ENCODE results near the gene HOXC9. TPM values are rescaled to one million over a fixed set of nuclear protein-coding genes. Genes with fewer than 3 reads are reported as not detected.

Gene HOXC9
- total RNA-seq, 2 experiments from 2014 or later = not detected

GRCh38 chr12:53994264-53995001, 5.5 kb upstream of the HOXC9 start:
- intact Hi-C loops (cut with micrococcal nuclease) = loop anchor here (5.0 kb wide), 1 partner anchor 37 kb away; no protein-coding TSS in a partner anchor
- H3K27ac Mint-ChIP-seq = no peak overlapping the region

GRCh38 chr12:53995002-53995377, 5.0 kb upstream of the HOXC9 start:
- peak overlapping the region; percentile 74 for H3K4me3 Mint-ChIP-seq
- peak; percentile 40 for DNase-seq
- peaks cover 42% of the 10 kb centered on the region for H3K4me1 Mint-ChIP-seq (ENCODE audit: low read depth)
- CTCF ChIA-PET = no interaction called here
- peaks cover 79% of the 10 kb centered on the region for H3K27me3 Mint-ChIP-seq (ENCODE audit: low read depth)
- no peaks in the 10 kb centered on the region for H3K9me3 Mint-ChIP-seq
- intact Hi-C loops (cut with micrococcal nuclease) = loop anchor here (5.0 kb wide), 1 partner anchor 38 kb away; no protein-coding TSS in a partner anchor
- no peak overlapping the region for H3K27ac Mint-ChIP-seq
- peaks cover 2% of the 10 kb centered on the region for H3K36me3 Mint-ChIP-seq (ENCODE audit: low read depth)

More at GRCh38 chr12:53994264-53995001, 5.5 kb upstream of the HOXC9 start:
- H3K27me3 Mint-ChIP-seq (ENCODE audit: low read depth) = peaks cover 82% of the 10 kb centered on the region
- peak overlapping the region; percentile 74 for H3K4me3 Mint-ChIP-seq
- H3K36me3 Mint-ChIP-seq (ENCODE audit: low read depth) = peaks cover 2% of the 10 kb centered on the region
- DNase-seq = no peak
- peaks cover 47% of the 10 kb centered on the region for H3K4me1 Mint-ChIP-seq (ENCODE audit: low read depth)
- CTCF ChIA-PET = interaction anchor here (0.7 to 1.1 kb wide), 2 partner anchors 12 to 38 kb away, joined by 3 read pairs; partner anchors contain the start of gene HOXC5
- no peaks in the 10 kb centered on the region for H3K9me3 Mint-ChIP-seq

- intact Hi-C loops (cut with micrococcal nuclease) = loop anchor here (1.0 to 5.0 kb wide), 2 partner anchors 10 to 38 kb away; partner anchors contain the start of gene HOXC10
- Mint-ChIP-seq H3K27me3 (ENCODE audit: low read depth) (peaks cover 79% of the 10 kb centered on the region), H3K4me3 (peak overlapping the region; percentile 74), H3K27ac (no peak overlapping the region), H3K4me1 (ENCODE audit: low read depth) (peaks cover 36% of the 10 kb centered on the region), H3K36me3 (ENCODE audit: low read depth) (peaks cover 2% of the 10 kb centered on the region), H3K9me3 (no peaks in the 10 kb centered on the region)
- CTCF ChIA-PET = no interaction called here
- peak; percentile 36 for DNase-seq
These were observed 4.4 kb upstream of the HOXC9 start for GRCh38 chr12:53995378-53996239.

- peak; percentile 29 for DNase-seq
- Mint-ChIP-seq H3K9me3 (no peaks in the 10 kb centered on the region), H3K4me3 (peak overlapping the region; percentile 74), H3K36me3 (ENCODE audit: low read depth) (peaks cover 2% of the 10 kb centered on the region), H3K4me1 (ENCODE audit: low read depth) (peaks cover 36% of the 10 kb centered on the region), H3K27me3 (ENCODE audit: low read depth) (peaks cover 81% of the 10 kb centered on the region), H3K27ac (no peak overlapping the region)
- intact Hi-C loops (cut with micrococcal nuclease) = loop anchor here (1.0 to 5.0 kb wide), 2 partner anchors 11 to 39 kb away; partner anchors contain the start of gene HOXC10
- CTCF ChIA-PET = interaction anchor here (0.5 to 1.7 kb wide), 4 partner anchors 10 to 336 kb away, joined by 3 to 5 read pairs (median 3); partner anchors contain the start of gene HOXC8
These were observed 3.4 kb upstream of the HOXC9 start for GRCh38 chr12:53996240-53997203.

DNA sequence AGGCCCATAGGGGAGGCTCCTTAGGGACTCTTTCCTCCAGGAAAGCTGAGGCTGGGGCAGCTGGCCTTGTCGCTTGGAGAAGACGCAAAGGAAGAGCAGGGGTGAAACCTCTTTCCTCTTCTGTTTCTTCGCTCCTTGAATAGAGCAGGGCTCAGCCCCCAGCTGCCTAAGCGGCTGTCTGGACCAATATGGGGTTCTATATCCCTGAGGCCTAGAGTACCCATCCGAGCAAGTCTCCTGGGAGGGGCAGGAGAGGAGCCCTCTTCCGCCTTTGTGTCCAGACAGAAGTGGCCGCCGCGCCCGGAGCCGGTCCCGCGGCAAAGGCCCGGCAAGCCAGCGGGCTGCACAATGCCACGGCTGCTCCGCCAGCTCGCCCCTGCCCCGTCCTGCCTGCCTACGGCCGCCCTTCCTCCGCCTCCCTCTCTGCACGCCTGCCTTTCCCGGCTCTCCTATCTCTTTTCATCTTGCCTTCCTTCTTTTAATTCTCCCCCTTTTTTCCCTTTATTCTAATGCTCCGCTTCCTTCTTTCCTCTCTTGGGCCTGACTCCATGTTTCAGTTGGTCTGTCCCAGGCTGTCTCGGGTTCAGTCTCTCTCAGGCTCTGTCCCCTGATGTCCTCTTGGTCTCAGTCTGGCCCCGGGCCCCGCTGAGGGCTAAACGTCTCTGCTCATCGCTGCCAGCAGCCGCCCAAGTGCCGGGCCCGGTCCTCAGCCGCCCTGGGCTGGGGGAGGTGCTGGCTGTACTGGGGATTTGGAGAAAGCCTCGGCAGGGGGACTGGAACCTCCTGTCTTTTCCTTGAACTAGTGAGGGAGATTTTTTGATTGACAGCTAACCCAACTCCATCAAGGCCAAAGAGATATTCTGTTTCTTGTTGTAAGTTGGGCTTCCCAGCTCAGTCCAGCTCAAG, 2.5 kb upstream of the HOXC9 start:
- Mint-ChIP-seq H3K4me3 (no peak overlapping the region), H3K27ac (no peak overlapping the region), H3K4me1 (ENCODE audit: low read depth) (peaks cover 37% of the 10 kb centered on the region), H3K36me3 (ENCODE audit: low read depth) (peaks cover 2% of the 10 kb centered on the region), H3K27me3 (ENCODE audit: low read depth) (peaks cover 81% of the 10 kb centered on the region), H3K9me3 (no peaks in the 10 kb centered on the region)
- intact Hi-C loops (cut with micrococcal nuclease) = loop anchor here (5.0 kb wide), 1 partner anchor 40 kb away; no protein-coding TSS in a partner anchor
- CTCF ChIA-PET = interaction anchor here (0.5 to 1.7 kb wide), 9 partner anchors 9 to 433 kb away, joined by 3 to 5 read pairs (median 3); partner anchors contain the start of gene HOXC8
- no peak for DNase-seq

DNA sequence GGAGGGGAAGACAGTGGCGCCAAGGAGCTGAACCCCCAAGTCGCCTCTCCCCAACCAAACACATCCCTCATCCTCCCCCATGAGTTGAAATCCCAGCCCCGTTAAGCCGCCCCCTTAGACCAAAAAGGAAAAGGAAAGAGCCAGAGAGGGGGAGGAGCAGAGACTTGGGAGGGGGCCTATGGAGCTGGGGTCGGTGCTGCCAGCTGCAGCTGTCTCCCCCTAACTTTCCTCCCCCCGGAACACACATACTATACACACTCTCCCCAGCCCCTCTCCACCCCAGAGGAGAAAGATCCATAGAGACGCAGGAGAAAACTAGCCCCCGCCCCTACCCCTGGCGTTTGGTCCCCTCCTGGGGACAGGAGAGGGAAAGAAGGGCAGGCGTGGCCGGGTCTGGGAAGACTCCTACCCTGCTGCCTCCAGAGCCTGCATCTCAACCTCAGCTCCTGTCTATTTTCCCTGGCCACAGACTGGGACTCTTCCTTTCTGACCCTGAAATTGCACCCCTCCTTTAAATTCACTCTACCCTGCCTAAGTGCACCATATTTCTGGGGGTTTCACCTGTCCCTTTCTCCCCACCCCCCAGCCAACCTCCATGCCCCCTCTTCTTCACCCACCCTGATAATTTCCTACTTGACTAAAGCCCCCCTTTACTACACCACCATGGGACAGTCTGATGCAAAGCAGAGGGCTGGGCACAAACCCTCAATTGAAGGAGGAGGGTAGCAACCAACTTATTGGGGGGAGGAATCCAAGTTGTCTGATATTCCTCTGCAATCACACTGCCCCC, 1.7 kb upstream of the HOXC9 start:
- intact Hi-C loops (cut with micrococcal nuclease) = loop anchor here (5.0 kb wide), 1 partner anchor 41 kb away; no protein-coding TSS in a partner anchor
- Mint-ChIP-seq H3K4me1 (ENCODE audit: low read depth) (peaks cover 39% of the 10 kb centered on the region), H3K27ac (no peak overlapping the region), H3K4me3 (no peak overlapping the region), H3K36me3 (ENCODE audit: low read depth) (peaks cover 2% of the 10 kb centered on the region), H3K27me3 (ENCODE audit: low read depth) (peaks cover 82% of the 10 kb centered on the region), H3K9me3 (no peaks in the 10 kb centered on the region)
- CTCF ChIA-PET = interaction anchor here (0.5 to 1.7 kb wide), 7 partner anchors 10 to 432 kb away, joined by 3 to 10 read pairs (median 4); partner anchors contain the start of gene HOXC8
- DNase-seq = no peak

GRCh38 chr12:53998900-53999236, 1.1 kb upstream of the HOXC9 start:
- Mint-ChIP-seq H3K4me1 (ENCODE audit: low read depth) (peaks cover 37% of the 10 kb centered on the region), H3K27ac (no peak overlapping the region), H3K27me3 (ENCODE audit: low read depth) (peaks cover 82% of the 10 kb centered on the region), H3K9me3 (no peaks in the 10 kb centered on the region), H3K4me3 (no peak overlapping the region), H3K36me3 (ENCODE audit: low read depth) (peaks cover 1% of the 10 kb centered on the region)
- DNase-seq = no peak
- CTCF ChIA-PET = interaction anchor here (1.3 to 1.4 kb wide), 3 partner anchors 203 to 211 kb away, joined by 3 to 10 read pairs (median 4); no protein-coding TSS in a partner anchor
- intact Hi-C loops (cut with micrococcal nuclease) = loop anchor here (5.0 kb wide), 1 partner anchor 42 kb away; no protein-coding TSS in a partner anchor

DNA sequence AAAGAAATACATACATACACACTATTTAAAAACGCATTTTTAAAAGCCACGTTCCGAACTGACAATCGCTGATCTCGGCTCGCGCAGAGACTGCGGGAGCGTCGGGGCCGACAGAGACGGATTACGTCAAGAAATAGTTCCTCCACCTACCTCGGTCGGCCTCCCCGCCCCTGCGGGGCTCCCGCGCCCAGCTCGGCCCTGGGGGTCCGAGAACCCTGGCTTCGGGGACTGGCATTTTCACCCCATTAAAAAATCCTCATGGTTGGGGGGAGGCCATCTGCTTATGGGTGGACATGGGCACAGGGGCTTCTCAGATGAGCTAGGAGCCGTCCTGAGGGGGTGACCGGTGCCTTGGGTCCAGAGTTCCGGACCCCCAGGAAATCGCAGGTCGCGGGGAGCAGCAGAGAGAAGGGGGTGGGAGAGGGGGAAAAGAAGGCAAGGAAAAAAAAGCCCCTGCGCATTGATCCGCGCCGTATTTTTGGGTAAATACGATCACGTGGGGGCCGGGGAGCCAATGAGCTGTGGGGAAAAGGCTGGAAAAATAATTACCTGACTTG, 324 bp upstream of the HOXC9 start:
- no peaks in the 10 kb centered on the region for H3K36me3 Mint-ChIP-seq (ENCODE audit: low read depth)
- peak overlapping the region; percentile 39 for H3K4me3 Mint-ChIP-seq
- CTCF ChIA-PET = interaction anchor here (0.7 to 1.9 kb wide), 8 partner anchors 14 to 360 kb away, joined by 3 to 10 read pairs (median 3); partner anchors contain the start of gene HOXC10
- H3K27ac Mint-ChIP-seq = no peak overlapping the region
- H3K9me3 Mint-ChIP-seq = no peaks in the 10 kb centered on the region
- intact Hi-C loops (cut with micrococcal nuclease) = loop anchor here (1.0 to 5.0 kb wide), 2 partner anchors 14 to 42 kb away; partner anchors contain the start of gene HOXC10
- H3K4me1 Mint-ChIP-seq (ENCODE audit: low read depth) = peaks cover 33% of the 10 kb centered on the region
- DNase-seq = peak; percentile 41
- peaks cover 81% of the 10 kb centered on the region for H3K27me3 Mint-ChIP-seq (ENCODE audit: low read depth)

- H3K27ac Mint-ChIP-seq = no peak overlapping the region
- CTCF ChIA-PET = interaction anchor here (0.6 to 1.9 kb wide), 4 partner anchors 191 to 209 kb away, joined by 3 to 6 read pairs (median 4); no protein-coding TSS in a partner anchor
- peaks cover 88% of the 10 kb centered on the region for H3K27me3 Mint-ChIP-seq (ENCODE audit: low read depth)
- H3K4me3 Mint-ChIP-seq = no peak overlapping the region
- H3K4me1 Mint-ChIP-seq (ENCODE audit: low read depth) = peaks cover 26% of the 10 kb centered on the region
- no peaks in the 10 kb centered on the region for H3K9me3 Mint-ChIP-seq
- no peak for DNase-seq
- H3K36me3 Mint-ChIP-seq (ENCODE audit: low read depth) = no peaks in the 10 kb centered on the region
- intact Hi-C loops (cut with micrococcal nuclease) = no loop called here
These were observed 1.6 kb downstream of the HOXC9 start for GRCh38 chr12:54001283-54002187.
